HG02798 (cell line): Measurements from ENCODE around the gene CALM1.

ENCODE experiments used
- ATAC-seq: cut with Tn5 transposase; IDR thresholded peaks from one replicate; pipeline ENCODE4 v1.9.1; 2021; ENCODE audit warnings: mild to moderate bottlenecking; ENCODE audit not compliant: unreplicated experiment, poor library complexity

The CALM1 gene

DNA sequence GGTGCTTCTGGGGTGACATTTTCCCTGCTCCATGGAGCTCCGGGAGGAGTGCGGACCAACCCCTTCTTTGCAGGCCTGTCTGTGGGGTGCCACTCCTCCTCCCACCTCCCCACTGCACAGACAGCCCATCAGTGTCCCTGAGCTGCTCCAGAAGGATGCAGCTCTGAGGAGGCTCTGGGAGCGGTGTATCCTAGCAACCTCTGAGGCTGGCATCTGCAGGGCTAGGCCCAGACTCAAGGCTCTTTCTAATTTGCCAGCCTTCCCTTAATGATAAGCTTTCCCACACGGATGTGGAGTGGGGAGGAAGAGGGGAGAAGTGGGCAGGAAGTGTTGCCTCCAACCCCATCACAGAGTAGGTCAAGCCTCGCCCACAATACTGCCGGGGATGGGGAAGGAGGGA, 59.7 kb downstream of the CALM1 start:
- ATAC-seq: no peak

DNA sequence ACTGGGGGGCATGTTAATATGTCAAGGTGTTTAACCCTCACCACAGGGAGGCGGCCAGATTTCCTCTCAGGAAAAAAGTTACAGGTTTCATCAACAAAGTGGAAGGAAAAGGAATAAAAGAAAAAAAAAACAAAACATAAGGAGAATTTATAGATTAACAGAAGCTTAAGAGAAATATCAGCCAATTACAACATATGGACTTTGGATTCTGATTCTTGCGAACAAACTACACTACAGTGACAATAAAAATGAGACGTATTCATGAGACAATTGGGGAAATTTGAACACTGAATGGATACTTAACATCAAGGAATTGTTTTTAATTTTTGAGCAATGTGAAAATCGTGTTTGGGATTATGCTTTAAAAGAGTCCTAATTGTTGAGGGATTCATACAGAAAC, 60.4 kb downstream of the CALM1 start:
- ATAC-seq: no peak
